A549 (cell line): ENCODE data around the gene CCNL1. TPM values are rescaled to one million over a fixed set of nuclear protein-coding genes. Genes with fewer than 3 reads are reported as not detected.

Source experiments
- ATAC-seq, 2 experiments: fragments of 200-7000 bp in 1 of 2; fragments of >200 bp in 1 of 2; cut with Nextera tagmentation in 1 of 2; cut with Tn5 transposase in 1 of 2; 3 replicates each; pipeline versions ENCODE4 v1.8.0 to v1.9.1; 2018 to 2020; ENCODE audit warnings: mild to moderate bottlenecking in 1 of 2, moderate library complexity in 1 of 2
- CTCF ChIA-PET: fragments of 300-600 bp; sonication (Branson Sonifier 250); formaldehyde crosslinking; extraction: SDS; loops from one replicate; lab custom pipeline; 2021; ENCODE audit warnings: antibody characterized with exemption, inconsistent platforms; lab: Yijun Ruan, JAX
- POLR2A ChIA-PET: fragments of 350-600 bp; formaldehyde crosslinking; extraction: SDS; loops from one replicate; lab custom pipeline; 2021; ENCODE audit warnings: antibody characterized with exemption, inconsistent platforms; lab: Yijun Ruan, JAX
- DNase-seq, 2 experiments: peaks; one replicate each; pipeline versions ENCODE4 v3.0.0 to v3.0.0-alpha.2; 2011 to 2016; ENCODE audit warnings: low read depth in 1 of 2, low spot score in 1 of 2
- FAIRE-seq: peaks from 2 replicates; lab custom pipeline; 2011; peaks lifted over from hg19 to GRCh38; lab: Jason Lieb, UNC
- H3K27ac ChIP-seq, 2 experiments: fragments of >200 bp; sonication (Bioruptor Twin); formaldehyde crosslinking; 3 replicates each; pipeline ENCODE4 v1.5.1; 2016 to 2017
- H3K4me1 ChIP-seq: fragments of >200 bp; sonication (Bioruptor Twin); formaldehyde crosslinking; 3 replicates; pipeline ENCODE4 v1.6.1; 2016
- H3K4me2 ChIP-seq: fragments of >200 bp; sonication (Bioruptor Twin); formaldehyde crosslinking; 3 replicates; pipeline ENCODE4 v1.6.1; 2016
- H3K4me3 ChIP-seq: fragments of >200 bp; sonication (Bioruptor Twin); formaldehyde crosslinking; 3 replicates; pipeline ENCODE4 v1.5.1; 2016
- H3K9me3 ChIP-seq: fragments of >200 bp; sonication (Bioruptor Twin); formaldehyde crosslinking; 3 replicates; pipeline ENCODE4 v1.6.1; 2016
- CHD4 ChIP-seq: fragments of 200-600 bp; sonication (generic); IDR thresholded peaks from 2 replicates; pipeline ENCODE4 v1.6.1; 2016; ENCODE audit warnings: antibody characterized with exemption, mild to moderate bottlenecking, borderline replicate concordance
- EHF ChIP-seq: fragments of 250-450 bp; sonication (Bioruptor Pico); IDR thresholded peaks from 2 replicates; pipeline ENCODE4 v1.5.0; 2020; ENCODE audit warnings: mild to moderate bottlenecking
- ELK1 ChIP-seq: fragments of 150-350 bp; IDR thresholded peaks from 2 replicates; pipeline ENCODE4 v1.6.1; 2014; ENCODE audit warnings: low read depth, mild to moderate bottlenecking, low read length
- FOSB ChIP-seq: fragments of 250-450 bp; sonication (Bioruptor Pico); IDR thresholded peaks from 2 replicates; pipeline ENCODE4 v1.5.0; 2020; ENCODE audit warnings: mild to moderate bottlenecking, moderate library complexity
- GATA3 ChIP-seq: IDR thresholded peaks from 2 replicates; pipeline ENCODE4 v1.6.1; 2012; ENCODE audit warnings: borderline replicate concordance
- HOXA7 ChIP-seq: fragments of 250-450 bp; sonication (Bioruptor Pico); IDR thresholded peaks from 2 replicates; pipeline ENCODE4 v1.5.0; 2020; ENCODE audit warnings: mild to moderate bottlenecking, moderate library complexity
- MAZ ChIP-seq: fragments of 150-350 bp; IDR thresholded peaks from 2 replicates; pipeline ENCODE4 v1.6.1; 2014; ENCODE audit warnings: antibody characterized with exemption, low read depth, low read length, borderline replicate concordance
- NPAS2 ChIP-seq: fragments of 250-450 bp; sonication (Bioruptor Pico); IDR thresholded peaks from 2 replicates; pipeline ENCODE4 v1.8.0; 2022; ENCODE audit warnings: mild to moderate bottlenecking, moderate library complexity, borderline replicate concordance
- POLR2AphosphoS2 ChIP-seq: conservative IDR thresholded peaks from 2 replicates; pipeline ENCODE4 v1.6.1; 2012; ENCODE audit warnings: low read length, improper control_type of control experiment, inconsistent platforms
- SMC3 ChIP-seq: fragments of >200 bp; sonication (Bioruptor Twin); formaldehyde crosslinking; IDR thresholded peaks from 3 replicates; pipeline ENCODE4 v1.6.1; 2018; ENCODE audit warnings: inconsistent platforms
- TFCP2L1 ChIP-seq: fragments of 250-450 bp; sonication (Bioruptor Pico); IDR thresholded peaks from 2 replicates; pipeline ENCODE4 v1.5.0; 2021; ENCODE audit warnings: mild to moderate bottlenecking
- ZFP36 ChIP-seq: fragments of 450-650 bp; IDR thresholded peaks from 2 replicates; pipeline ENCODE4 v1.6.1; 2014; ENCODE audit warnings: borderline replicate concordance; ENCODE audit not compliant: partially characterized antibody
- ZSCAN20 ChIP-seq: fragments of 250-450 bp; sonication (Bioruptor Pico); IDR thresholded peaks from 2 replicates; pipeline ENCODE4 v1.8.0; 2022; ENCODE audit warnings: mild to moderate bottlenecking, moderate library complexity
- whole genome bisulfite sequencing: methylation state at CpG from one replicate; pipeline ENCODE4 v1.1.6; 2017; ENCODE audit errors: missing lambda C conversion rate; 5-methylcytosine and 5-hydroxymethylcytosine counted together
- polyA plus RNA-seq, 4 experiments: library from polyadenylated mRNA; depleted of rRNA in 3 of 4; stranded (reverse); fragments of >200 nt; fragmentation: RNase III in 1 of 4; extraction: RNeasy Plus Mini Kit Qiagen cat#74134 plus additional on column Dnase treatment in 1 of 4; gene quantifications; 2 replicates in 3 of 4; 3 replicates in 1 of 4; pipeline ENCODE4 v1.2.3, GENCODE V29; 2011 to 2017
- TF ChIP-seq, protein P1 (sequence below): IDR thresholded peaks from 2 replicates; pipeline ENCODE4 v1.6.1; 2012
- TF ChIP-seq, protein P2 (sequence below): fragments of >200 bp; sonication (Bioruptor Twin); formaldehyde crosslinking; IDR thresholded peaks from 3 replicates; pipeline ENCODE4 v1.6.1; 2016
- TF ChIP-seq, protein P3 (sequence below): fragments of >200 bp; sonication (Bioruptor Twin); formaldehyde crosslinking; IDR thresholded peaks from 2 replicates; pipeline ENCODE4 v1.6.1; 2016
- TF ChIP-seq, protein P4 (sequence below): IDR thresholded peaks from 2 replicates; pipeline ENCODE4 v1.6.1; 2012
- TF ChIP-seq, protein P5 (sequence below): fragments of 250-450 bp; sonication (Bioruptor Pico); IDR thresholded peaks from 2 replicates; pipeline ENCODE4 v1.5.0; 2020; ENCODE audit warnings: low read depth, mild to moderate bottlenecking, moderate library complexity
- TF ChIP-seq, protein P6 (sequence below): fragments of >200 bp; sonication (Bioruptor Twin); formaldehyde crosslinking; IDR thresholded peaks from 3 replicates; pipeline ENCODE4 v1.5.1; 2016

CCNL1 gene
- polyA plus RNA-seq, 2 of the 4 experiments (the other 2 are of a cell fraction) = 45.1 to 170 TPM

- TF ChIP-seq, protein P1, sequence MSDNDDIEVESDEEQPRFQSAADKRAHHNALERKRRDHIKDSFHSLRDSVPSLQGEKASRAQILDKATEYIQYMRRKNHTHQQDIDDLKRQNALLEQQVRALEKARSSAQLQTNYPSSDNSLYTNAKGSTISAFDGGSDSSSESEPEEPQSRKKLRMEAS = no peak
- TF ChIP-seq, protein P2, sequence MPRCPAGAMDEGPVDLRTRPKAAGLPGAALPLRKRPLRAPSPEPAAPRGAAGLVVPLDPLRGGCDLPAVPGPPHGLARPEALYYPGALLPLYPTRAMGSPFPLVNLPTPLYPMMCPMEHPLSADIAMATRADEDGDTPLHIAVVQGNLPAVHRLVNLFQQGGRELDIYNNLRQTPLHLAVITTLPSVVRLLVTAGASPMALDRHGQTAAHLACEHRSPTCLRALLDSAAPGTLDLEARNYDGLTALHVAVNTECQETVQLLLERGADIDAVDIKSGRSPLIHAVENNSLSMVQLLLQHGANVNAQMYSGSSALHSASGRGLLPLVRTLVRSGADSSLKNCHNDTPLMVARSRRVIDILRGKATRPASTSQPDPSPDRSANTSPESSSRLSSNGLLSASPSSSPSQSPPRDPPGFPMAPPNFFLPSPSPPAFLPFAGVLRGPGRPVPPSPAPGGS = no peak
- TF ChIP-seq FOSB (CRISPR knock-in tag) (no peak), MAZ (no peak), GATA3 (no peak), ZSCAN20 (CRISPR knock-in tag) (no peak), ZFP36 (no peak)
Observed at GRCh38 chr3:157151627-157152026, 8.3 kb downstream of the CCNL1 start (continued).

GRCh38 chr3:157151151-157151550 lies 8.8 kb downstream of the CCNL1 start:
- TF ChIP-seq CHD4 = no peak
- TF ChIP-seq, protein P3, sequence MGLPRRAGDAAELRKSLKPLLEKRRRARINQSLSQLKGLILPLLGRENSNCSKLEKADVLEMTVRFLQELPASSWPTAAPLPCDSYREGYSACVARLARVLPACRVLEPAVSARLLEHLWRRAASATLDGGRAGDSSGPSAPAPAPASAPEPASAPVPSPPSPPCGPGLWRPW = no peak
- TF ChIP-seq POLR2AphosphoS2 = 0 out of 2 replicates have a peak, but pooled peaks have one; percentile 3
- TF ChIP-seq, protein P4, sequence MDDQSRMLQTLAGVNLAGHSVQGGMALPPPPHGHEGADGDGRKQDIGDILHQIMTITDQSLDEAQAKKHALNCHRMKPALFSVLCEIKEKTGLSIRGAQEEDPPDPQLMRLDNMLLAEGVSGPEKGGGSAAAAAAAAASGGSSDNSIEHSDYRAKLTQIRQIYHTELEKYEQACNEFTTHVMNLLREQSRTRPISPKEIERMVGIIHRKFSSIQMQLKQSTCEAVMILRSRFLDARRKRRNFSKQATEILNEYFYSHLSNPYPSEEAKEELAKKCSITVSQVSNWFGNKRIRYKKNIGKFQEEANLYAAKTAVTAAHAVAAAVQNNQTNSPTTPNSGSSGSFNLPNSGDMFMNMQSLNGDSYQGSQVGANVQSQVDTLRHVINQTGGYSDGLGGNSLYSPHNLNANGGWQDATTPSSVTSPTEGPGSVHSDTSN = no peak
- TF ChIP-seq TFCP2L1 (CRISPR knock-in tag) = 0 out of 2 replicates have a peak, but pooled peaks have one; percentile 34
- WGBS = 96% methylated on average over 1 of the region's 1 CpG
- DNase-seq (no peak), FAIRE-seq (no peak), ATAC-seq (no peak)
- no peak overlapping the region for H3K27ac ChIP-seq
- no peak overlapping the region for H3K4me2 ChIP-seq
- ChIA-PET CTCF (interaction anchor here (3.5 kb wide), 1 partner anchor 14 kb away, joined by 26 read pairs; no protein-coding TSS in a partner anchor), POLR2A (interaction anchor here (2.0 kb wide), 1 partner anchor 9 kb away, joined by 6 read pairs; the partner anchor contains the start of gene CCNL1)
- peaks cover 28% of the 10 kb centered on the region for H3K4me1 ChIP-seq
- H3K4me3 ChIP-seq = no peak overlapping the region
- H3K9me3 ChIP-seq = no peaks in the 10 kb centered on the region

- 95% methylated on average over 5 of the region's 5 CpGs for WGBS
- no peak overlapping the region for H3K27ac ChIP-seq
- H3K4me3 ChIP-seq = no peak overlapping the region
- DNase-seq = no peak
- ATAC-seq = no peak
- H3K4me2 ChIP-seq = no peak overlapping the region
- ChIA-PET CTCF (interaction anchor here (0.6 to 3.5 kb wide), 3 partner anchors 12 to 893 kb away, joined by 3 to 26 read pairs (median 4); no protein-coding TSS in a partner anchor), POLR2A (interaction anchor here (1.2 to 1.6 kb wide), 2 partner anchors 11 to 474 kb away, joined by 3 to 12 read pairs; partner anchors contain the start of gene CCNL1)
- no peak for FAIRE-seq
- H3K4me1 ChIP-seq = peaks cover 8% of the 10 kb centered on the region; the same call in 2 of the 3 replicates
- TF ChIP-seq, protein P2 = no peak
- TF ChIP-seq HOXA7 (CRISPR knock-in tag) = peak; percentile 35; the same call in 1 of the 2 replicates
- TF ChIP-seq, all 56 proteins: peak for 1
- H3K9me3 ChIP-seq = no peaks in the 10 kb centered on the region
Observed at GRCh38 chr3:157149136-157149696, 10.7 kb downstream of the CCNL1 start.

- no peak overlapping the region for H3K4me3 ChIP-seq
- no peaks in the 10 kb centered on the region; the same call in 2 of the 3 replicates for H3K4me1 ChIP-seq
- no peaks in the 10 kb centered on the region for H3K9me3 ChIP-seq
- ATAC-seq (no peak; a peak in 1 of 6 replicates), DNase-seq (no peak), FAIRE-seq (no peak)
- 94% methylated on average over 15 of the region's 15 CpGs for WGBS
- no peak overlapping the region for H3K4me2 ChIP-seq
- POLR2A ChIA-PET = interaction anchor here (1.2 to 1.6 kb wide), 2 partner anchors 12 to 473 kb away, joined by 3 to 12 read pairs; partner anchors contain the start of gene CCNL1
- no peak overlapping the region for H3K27ac ChIP-seq
- CTCF ChIA-PET = interaction anchor here (0.9 to 3.5 kb wide), 3 partner anchors 11 to 27 kb away, joined by 3 to 26 read pairs (median 4); no protein-coding TSS in a partner anchor
- TF ChIP-seq, protein P5, sequence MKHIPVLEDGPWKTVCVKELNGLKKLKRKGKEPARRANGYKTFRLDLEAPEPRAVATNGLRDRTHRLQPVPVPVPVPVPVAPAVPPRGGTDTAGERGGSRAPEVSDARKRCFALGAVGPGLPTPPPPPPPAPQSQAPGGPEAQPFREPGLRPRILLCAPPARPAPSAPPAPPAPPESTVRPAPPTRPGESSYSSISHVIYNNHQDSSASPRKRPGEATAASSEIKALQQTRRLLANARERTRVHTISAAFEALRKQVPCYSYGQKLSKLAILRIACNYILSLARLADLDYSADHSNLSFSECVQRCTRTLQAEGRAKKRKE (CRISPR knock-in tag) = no peak
- TF ChIP-seq EHF (CRISPR knock-in tag) (no peak), NPAS2 (no peak), SMC3 (no peak), FOSB (CRISPR knock-in tag) (no peak), ELK1 (no peak)
- TF ChIP-seq, protein P6, sequence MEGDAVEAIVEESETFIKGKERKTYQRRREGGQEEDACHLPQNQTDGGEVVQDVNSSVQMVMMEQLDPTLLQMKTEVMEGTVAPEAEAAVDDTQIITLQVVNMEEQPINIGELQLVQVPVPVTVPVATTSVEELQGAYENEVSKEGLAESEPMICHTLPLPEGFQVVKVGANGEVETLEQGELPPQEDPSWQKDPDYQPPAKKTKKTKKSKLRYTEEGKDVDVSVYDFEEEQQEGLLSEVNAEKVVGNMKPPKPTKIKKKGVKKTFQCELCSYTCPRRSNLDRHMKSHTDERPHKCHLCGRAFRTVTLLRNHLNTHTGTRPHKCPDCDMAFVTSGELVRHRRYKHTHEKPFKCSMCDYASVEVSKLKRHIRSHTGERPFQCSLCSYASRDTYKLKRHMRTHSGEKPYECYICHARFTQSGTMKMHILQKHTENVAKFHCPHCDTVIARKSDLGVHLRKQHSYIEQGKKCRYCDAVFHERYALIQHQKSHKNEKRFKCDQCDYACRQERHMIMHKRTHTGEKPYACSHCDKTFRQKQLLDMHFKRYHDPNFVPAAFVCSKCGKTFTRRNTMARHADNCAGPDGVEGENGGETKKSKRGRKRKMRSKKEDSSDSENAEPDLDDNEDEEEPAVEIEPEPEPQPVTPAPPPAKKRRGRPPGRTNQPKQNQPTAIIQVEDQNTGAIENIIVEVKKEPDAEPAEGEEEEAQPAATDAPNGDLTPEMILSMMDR = no peak
Observed at GRCh38 chr3:157148196-157148889, 11.6 kb downstream of the CCNL1 start.
